GM18498 (cell line): ENCODE measurements around the gene ZNF260.
"Not testable (repeated sequence)": the region's sequence is repeated elsewhere in the genome, so short reads cannot be mapped to it uniquely, and the experiment has no call there.

Experiments
- ATAC-seq: cut with Tn5 transposase; IDR thresholded peaks from one replicate; pipeline ENCODE4 v1.9.1; 2021; ENCODE audit warnings: mild to moderate bottlenecking, moderate library complexity; ENCODE audit not compliant: unreplicated experiment

The ZNF260 gene

GRCh38 chr19:36528194-36528920, at the start of gene ZNF260:
Gene ZNF260, minus strand, starts transcription at chr19:36528271. Its CDS starts 13,033 bp downstream, at chr19:36515238.
- peak; percentile 92 for ATAC-seq

DNA sequence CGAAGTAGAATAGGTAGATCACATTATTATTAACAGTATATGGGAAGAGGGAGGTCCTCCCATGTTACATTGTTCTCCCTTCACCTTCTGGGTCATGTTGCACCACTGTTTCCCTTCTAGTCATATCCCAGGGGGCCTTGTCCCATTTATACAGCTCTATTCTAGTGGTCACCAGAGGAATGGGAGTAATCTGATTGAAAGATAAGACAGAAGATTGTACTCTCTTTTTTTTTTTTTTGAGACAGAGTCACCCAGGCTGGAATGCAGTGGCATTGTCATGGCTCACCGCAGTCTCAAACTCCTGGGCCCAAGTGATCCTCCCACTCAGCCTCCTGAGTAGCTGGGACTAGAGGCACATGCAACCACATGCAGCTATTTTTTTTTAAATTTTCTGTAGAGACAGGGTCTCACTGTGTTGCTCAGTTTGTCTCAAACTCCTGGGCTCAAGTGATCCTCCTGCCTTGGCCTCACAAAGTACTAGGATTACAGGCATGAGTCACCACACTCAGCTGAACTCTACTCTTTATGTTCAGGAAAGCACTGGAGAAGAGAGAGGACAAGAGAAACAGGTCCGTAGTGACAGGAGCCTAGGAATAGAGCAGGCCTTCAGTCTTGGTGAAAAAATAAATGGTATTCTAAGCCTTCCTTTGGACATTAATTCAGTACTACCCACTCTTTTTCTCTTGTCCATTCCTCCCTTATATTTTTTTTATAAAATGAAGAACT, 49.4 kb upstream of the ZNF260 start:
- no peak for ATAC-seq

GRCh38 chr19:36574741-36575140, 46.7 kb upstream of the ZNF260 start:
- no peak for ATAC-seq

DNA sequence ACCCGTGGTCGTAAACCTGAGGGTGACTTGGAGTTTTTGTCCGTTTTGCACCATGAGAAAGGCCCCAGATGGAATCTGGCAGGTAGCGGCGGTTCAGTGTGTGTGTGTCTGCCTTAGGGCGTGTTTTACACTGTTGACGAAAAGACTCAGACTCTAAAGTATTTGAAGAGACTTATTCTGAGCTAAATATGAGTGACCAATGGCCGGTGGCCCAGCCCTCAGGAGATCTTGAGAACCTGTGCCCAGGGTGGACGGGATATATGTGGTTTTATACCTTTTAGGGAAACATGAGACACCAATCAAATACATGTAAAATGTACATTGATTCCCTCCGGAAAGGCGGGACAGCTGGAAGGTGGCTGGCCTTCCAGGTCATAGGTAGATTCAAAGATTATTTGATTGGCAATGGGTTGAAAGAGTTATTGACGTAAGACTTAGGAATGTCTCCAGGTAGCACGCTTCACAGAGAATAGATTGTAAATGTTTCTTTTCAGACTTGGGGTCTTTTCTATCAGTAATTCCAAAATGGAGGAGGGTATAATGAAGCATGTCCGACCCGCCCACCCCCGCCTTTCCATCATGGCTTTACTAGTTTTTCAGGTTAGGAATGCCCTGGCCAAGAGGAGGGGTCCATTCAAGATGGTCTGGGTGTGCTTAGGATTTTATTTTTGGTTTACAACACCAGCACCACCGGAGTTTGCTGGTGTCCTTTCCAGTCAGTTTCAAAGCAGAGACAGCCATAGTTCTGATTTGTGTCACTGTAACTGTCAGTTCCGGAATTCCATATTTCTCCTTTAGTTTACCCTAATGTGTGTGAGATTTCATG, 46.0 kb upstream of the ZNF260 start:
- ATAC-seq = peak; percentile 3

- peak; percentile 92 for ATAC-seq
These were observed 45.2 kb upstream of the ZNF260 start, which contains the start of gene ZNF529 for GRCh38 chr19:36573020-36573894. Gene ZNF529, minus strand, starts transcription at chr19:36573292. Its CDS starts 946 bp downstream, at chr19:36572346.

DNA sequence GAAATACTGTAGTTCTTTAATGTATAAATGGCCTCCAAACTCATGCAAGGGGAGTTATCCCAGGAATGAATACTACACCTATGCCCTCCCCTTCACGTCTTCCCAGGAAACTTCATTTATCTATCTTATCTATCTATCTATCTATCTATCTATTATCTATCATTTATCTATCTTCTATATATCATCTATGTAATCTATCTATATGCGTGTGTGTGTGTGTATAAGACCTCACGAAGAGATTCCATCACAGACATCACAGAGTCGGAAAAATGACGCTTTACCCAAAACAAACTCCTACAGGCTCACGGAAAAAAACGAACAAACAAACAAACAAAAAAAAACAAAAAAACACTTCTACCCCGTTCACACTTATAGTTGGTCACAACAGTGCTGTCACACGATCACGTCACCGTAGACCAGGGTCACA, 44.5 kb upstream of the ZNF260 start:
- no peak for ATAC-seq

DNA sequence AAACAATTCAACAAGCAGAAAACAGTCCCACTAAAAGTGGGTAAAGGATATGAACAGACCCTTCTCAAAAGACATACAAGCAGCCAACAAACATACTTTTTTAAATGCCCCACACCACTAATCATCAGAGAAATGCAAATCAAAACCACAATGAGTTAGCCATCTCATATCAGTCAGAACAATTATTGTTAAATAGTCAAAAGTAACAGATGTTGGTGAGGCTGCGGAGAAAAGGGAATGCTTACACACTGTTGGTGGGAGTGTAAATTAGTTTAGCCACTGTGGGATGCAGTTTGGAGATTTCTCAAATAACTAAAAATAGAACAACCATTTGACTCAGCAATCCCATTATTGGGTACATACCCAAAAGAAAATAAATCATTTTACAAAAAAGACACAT, 36.3 kb upstream of the ZNF260 start:
- no peak for ATAC-seq

- ATAC-seq = no peak
These were observed 19.1 kb upstream of the ZNF260 start for GRCh38 chr19:36547001-36547732.

DNA sequence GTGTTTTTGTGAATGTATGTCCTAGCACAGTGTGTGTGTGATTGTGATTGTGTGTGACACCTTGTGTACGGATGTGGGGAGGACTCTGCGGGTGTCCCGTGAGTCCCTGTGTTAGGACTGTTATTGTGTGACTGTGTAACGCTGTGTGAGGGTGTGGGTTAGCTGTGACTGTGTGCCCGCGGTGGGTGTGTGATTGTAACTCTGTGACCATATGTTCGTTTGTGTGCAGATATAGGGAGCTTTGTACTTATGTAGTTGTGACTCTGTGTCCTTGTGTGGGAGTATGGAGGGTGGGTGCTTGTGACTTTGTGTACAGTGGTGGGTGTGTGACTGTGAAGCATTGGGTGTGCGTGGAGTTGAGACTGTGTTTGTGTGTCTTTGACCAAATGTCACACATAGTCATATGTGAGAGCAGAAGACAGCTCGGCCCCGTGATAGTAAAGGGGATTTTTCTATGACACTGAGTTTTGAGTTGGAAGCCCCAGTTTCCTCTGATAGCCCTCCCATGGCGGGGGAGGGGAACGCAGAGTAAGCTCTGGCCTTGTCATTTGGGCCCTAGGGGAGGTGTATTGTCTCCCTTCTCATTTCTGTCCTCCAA, 949 bp upstream of the ZNF260 start:
- ATAC-seq = peak; percentile 20

DNA sequence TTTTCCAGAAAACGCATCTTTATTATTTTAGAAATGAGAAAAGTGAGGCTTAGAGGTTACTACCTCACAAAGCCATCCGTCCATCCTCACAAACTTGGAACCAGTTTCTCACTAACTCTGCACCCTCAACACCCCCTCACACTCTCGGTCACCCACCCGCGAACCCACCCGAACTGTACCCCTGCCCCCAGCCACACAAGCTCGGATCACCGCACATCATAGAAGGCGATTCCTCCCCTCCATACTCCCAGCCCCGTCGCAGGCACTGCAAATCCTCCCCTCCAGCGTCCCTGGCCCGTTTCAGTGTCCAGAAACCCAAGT, 238 bp downstream of the ZNF260 start:
- peak; percentile 4 for ATAC-seq

GRCh38 chr19:36527341-36527740, 730 bp downstream of the ZNF260 start:
- no peak for ATAC-seq

- no peak for ATAC-seq
These were observed 1.5 kb downstream of the ZNF260 start for GRCh38 chr19:36526581-36526980.

GRCh38 chr19:36524617-36525016, 3.5 kb downstream of the ZNF260 start:
- ATAC-seq = no peak

GRCh38 chr19:36514012-36514612, 14.0 kb downstream of the ZNF260 start:
- ATAC-seq = no peak

GRCh38 chr19:36508325-36508724, 19.7 kb downstream of the ZNF260 start:
- ATAC-seq = no peak

GRCh38 chr19:36501973-36502372, 26.1 kb downstream of the ZNF260 start:
- no peak for ATAC-seq

DNA sequence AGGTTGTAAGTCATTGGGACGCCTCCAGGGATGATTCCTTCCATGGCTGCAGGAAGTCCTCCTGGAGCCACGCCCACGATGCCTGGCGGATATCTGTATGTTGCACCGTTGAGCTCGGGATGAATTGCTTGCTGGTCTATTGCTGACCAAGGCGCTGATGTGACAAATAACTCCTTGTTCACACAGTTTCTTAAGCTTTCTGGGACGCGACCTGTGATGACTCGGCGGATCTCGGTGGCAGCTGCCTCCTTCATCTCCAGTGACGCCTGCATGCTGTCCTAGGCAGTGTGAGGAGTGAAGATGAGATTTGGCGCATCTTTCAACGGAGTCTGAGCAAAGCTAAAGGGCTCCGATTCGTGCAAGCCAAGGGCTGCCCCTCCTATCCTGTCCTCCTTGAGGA, 31.1 kb downstream of the ZNF260 start:
- ATAC-seq = no peak

DNA sequence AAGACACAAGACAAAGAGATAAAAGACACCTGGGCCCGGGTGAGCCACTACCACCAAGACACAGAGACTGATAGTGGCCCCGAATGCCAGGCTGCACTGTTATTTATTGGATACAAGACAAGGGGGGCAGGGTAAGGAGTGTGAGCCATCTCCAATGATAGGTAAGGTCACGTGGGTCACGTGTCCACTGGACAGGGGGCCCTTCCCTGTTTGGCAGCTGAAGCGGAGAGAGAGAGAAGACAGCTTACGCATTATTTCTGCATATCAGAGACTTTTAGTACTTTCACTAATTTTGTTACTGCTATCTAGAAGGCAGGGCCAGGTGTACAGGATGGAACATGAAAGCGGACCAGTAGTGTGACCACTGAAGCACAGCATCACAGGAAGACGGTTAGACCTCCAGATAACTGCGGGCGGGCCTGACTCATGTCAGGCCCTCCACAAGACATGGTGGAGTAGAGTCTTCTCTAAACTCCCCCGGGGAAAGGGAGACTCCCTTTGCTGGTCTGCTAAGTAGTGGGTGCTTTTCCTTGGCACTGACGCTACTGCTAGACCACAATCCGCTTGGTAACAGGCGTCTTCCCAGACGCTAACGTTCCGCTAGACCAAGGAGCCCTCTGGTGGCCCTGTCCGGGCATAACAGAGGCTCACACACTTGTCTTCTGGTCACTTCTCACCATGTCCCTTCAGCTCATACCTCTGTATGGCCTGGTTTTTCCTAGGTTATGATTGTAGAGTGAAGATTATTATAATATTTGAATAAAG, 35.2 kb downstream of the ZNF260 start:
- not testable (repeated sequence) for ATAC-seq
